ENCODE measurements around the gene GRHL1.

Gene GRHL1

DNA sequence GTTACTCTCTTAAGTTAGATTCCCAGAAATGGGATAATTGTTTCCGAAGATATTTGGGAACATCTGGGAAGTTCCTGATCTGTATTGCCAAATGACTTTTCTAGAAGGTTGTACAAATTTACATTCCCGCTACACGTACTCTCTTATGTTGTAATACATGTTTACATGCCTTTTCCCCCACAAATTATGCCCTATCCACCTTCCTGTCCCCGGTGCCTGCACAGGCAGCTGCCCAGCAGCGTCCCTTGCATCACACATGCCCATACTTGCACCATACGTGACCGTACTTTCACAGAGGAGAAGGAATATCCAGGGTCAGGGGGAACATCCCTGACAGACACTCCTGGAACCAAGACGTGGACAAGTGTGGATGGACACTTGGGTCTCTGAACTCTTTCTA, 67.7 kb downstream of the GRHL1 start:
- no peak overlapping the region for H3K4me3 ChIP-seq (ENCODE audit: insufficient read depth, low read length, poor library complexity, severe bottlenecking)
- TF ChIP-seq EZH2phosphoT487 (conservative IDR thresholded peaks at IDR 0.05; ENCODE audit: low read length), result no peak
- TF ChIP-seq, protein P1, sequence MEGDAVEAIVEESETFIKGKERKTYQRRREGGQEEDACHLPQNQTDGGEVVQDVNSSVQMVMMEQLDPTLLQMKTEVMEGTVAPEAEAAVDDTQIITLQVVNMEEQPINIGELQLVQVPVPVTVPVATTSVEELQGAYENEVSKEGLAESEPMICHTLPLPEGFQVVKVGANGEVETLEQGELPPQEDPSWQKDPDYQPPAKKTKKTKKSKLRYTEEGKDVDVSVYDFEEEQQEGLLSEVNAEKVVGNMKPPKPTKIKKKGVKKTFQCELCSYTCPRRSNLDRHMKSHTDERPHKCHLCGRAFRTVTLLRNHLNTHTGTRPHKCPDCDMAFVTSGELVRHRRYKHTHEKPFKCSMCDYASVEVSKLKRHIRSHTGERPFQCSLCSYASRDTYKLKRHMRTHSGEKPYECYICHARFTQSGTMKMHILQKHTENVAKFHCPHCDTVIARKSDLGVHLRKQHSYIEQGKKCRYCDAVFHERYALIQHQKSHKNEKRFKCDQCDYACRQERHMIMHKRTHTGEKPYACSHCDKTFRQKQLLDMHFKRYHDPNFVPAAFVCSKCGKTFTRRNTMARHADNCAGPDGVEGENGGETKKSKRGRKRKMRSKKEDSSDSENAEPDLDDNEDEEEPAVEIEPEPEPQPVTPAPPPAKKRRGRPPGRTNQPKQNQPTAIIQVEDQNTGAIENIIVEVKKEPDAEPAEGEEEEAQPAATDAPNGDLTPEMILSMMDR (IDR thresholded peaks at IDR 0.05; ENCODE audit: insufficient read depth, low read length, poor library complexity, severe bottlenecking), result no peak
- H3K9me2 ChIP-seq (replicated peaks; ENCODE audit: insufficient read depth, low read length), result no peaks in the 10 kb centered on the region
- H3K4me2 ChIP-seq (ENCODE audit: low read depth, low read length, poor library complexity, severe bottlenecking), result no peak overlapping the region
- no peaks in the 10 kb centered on the region for H3K79me2 ChIP-seq (ENCODE audit: insufficient read depth, low read length)
- H4K20me1 ChIP-seq (ENCODE audit: low read depth, low read length), result no peaks in the 10 kb centered on the region
- H3K27ac ChIP-seq (ENCODE audit: low read depth, low read length), result no peak overlapping the region
- no peaks in the 10 kb centered on the region for H3K36me3 ChIP-seq (ENCODE audit: low read length)
- no peaks in the 10 kb centered on the region for H3K27me3 ChIP-seq (ENCODE audit: low read length)
- H3K9me3 ChIP-seq (ENCODE audit: insufficient read depth, low read length), result no peaks in the 10 kb centered on the region
- no peak overlapping the region for H3K9ac ChIP-seq (ENCODE audit: low read length)
- H2AFZ ChIP-seq (ENCODE audit: low read depth, low read length, severe bottlenecking), result no peak overlapping the region
- H3F3A ChIP-seq (ENCODE audit: insufficient read depth), result no peaks in the 10 kb centered on the region

DNA sequence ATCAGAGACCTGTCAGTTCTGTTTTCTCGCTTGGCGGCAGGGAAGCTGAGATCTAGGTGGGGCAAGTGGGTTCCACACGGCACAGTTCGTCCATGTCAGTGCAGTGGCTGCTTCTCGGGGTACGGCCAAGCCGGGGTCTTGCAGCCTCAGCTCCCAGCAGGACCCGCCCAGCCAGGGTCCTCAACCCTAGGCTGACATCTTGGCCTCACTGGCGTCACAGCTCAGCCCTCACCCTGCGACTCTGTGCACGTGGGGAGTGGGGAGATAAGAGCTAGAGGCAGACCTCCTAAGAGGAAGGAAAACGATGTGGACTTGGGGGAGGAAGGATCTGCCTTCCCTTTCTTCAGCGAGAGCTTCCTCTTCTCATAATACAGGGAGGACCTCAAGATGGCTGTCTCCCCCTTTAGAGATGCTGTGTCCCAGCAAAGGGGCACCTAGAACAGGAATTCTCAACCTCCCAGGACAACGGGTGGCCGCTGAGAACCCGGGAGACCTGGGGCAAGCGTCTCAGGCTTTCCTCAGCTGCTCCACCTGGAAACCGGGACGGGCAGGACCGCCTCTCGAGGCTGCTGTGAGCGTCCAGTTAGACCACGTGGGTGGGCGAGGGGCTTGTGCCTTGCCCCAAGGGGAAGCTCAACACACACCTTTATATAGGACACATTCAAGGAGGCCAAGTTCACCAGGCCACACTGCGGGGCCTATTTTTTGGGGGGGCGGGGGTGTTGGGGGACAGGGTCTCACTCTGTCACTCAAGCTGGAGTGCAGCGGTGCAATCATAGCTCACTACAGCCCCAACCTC, 68.3 kb downstream of the GRHL1 start:
- Histone ChIP-seq H2AFZ (ENCODE audit: low read depth, low read length, severe bottlenecking) (no peak overlapping the region), H4K20me1 (ENCODE audit: low read depth, low read length) (no peaks in the 10 kb centered on the region), H3K9me2 (replicated peaks; ENCODE audit: insufficient read depth, low read length) (no peaks in the 10 kb centered on the region), H3K9me3 (ENCODE audit: insufficient read depth, low read length) (no peaks in the 10 kb centered on the region), H3K27me3 (ENCODE audit: low read length) (no peaks in the 10 kb centered on the region), H3K9ac (ENCODE audit: low read length) (no peak overlapping the region), H3K79me2 (ENCODE audit: insufficient read depth, low read length) (no peaks in the 10 kb centered on the region), H3K4me2 (ENCODE audit: low read depth, low read length, poor library complexity, severe bottlenecking) (no peak overlapping the region), H3K4me3 (ENCODE audit: insufficient read depth, low read length, poor library complexity, severe bottlenecking) (no peak overlapping the region), H3K27ac (ENCODE audit: low read depth, low read length) (no peak overlapping the region), H3K36me3 (ENCODE audit: low read length) (no peaks in the 10 kb centered on the region), H3F3A (ENCODE audit: insufficient read depth) (no peaks in the 10 kb centered on the region)
- TF ChIP-seq, protein P1 (IDR thresholded peaks at IDR 0.05; ENCODE audit: insufficient read depth, low read length, poor library complexity, severe bottlenecking), result no peak
- TF ChIP-seq EZH2phosphoT487 (conservative IDR thresholded peaks at IDR 0.05; ENCODE audit: low read length), result no peak

DNA sequence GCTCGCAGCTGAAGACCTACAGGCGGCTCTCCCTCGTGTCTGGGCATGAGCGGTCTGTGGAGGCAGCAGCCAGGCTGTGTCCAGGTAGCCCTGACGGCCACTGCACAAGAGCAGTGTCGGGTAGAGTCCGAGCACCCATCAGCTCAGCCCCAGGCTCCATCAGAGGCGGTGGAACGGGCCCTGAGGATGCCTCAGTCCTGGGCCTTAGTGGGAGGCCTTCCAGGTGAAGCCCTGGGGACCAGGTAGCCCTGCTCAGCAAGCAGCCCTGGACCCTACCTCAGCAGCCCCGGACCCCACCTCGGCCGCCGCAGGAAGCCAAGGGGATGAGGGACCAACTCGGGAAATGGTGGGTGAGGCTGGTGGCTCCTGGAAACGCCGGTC, 70.5 kb downstream of the GRHL1 start:
- Histone ChIP-seq H3K27me3 (ENCODE audit: low read length) (no peaks in the 10 kb centered on the region), H3K9me2 (replicated peaks; ENCODE audit: insufficient read depth, low read length) (no peaks in the 10 kb centered on the region), H3F3A (ENCODE audit: insufficient read depth) (no peaks in the 10 kb centered on the region), H3K4me2 (ENCODE audit: low read depth, low read length, poor library complexity, severe bottlenecking) (no peak overlapping the region), H3K9me3 (ENCODE audit: insufficient read depth, low read length) (no peaks in the 10 kb centered on the region), H3K27ac (ENCODE audit: low read depth, low read length) (no peak overlapping the region), H3K9ac (ENCODE audit: low read length) (no peak overlapping the region), H2AFZ (ENCODE audit: low read depth, low read length, severe bottlenecking) (no peak overlapping the region), H3K36me3 (ENCODE audit: low read length) (no peaks in the 10 kb centered on the region), H4K20me1 (ENCODE audit: low read depth, low read length) (no peaks in the 10 kb centered on the region), H3K4me3 (ENCODE audit: insufficient read depth, low read length, poor library complexity, severe bottlenecking) (no peak overlapping the region), H3K79me2 (ENCODE audit: insufficient read depth, low read length) (no peaks in the 10 kb centered on the region)
- no peak for TF ChIP-seq EZH2phosphoT487 (conservative IDR thresholded peaks at IDR 0.05; ENCODE audit: low read length)
- TF ChIP-seq, protein P1 (IDR thresholded peaks at IDR 0.05; ENCODE audit: insufficient read depth, low read length, poor library complexity, severe bottlenecking), result no peak

All from SU-DHL-6 (cell line).